Mucosa of descending colon (tissue), 3 donors: Measurements from ENCODE around the gene MPZL2. TPM values are rescaled to one million over a fixed set of nuclear protein-coding genes. Genes with fewer than 3 reads are reported as not detected.
A peak's percentile ranks its signal among the peaks of the same experiment; 100 is the strongest.

Source experiments
- ATAC-seq: fragments of 200-7000 bp; cut with Tn5 transposase; one replicate; pipeline ENCODE4 v1.9.1; 2020; ENCODE audit warnings: mild to moderate bottlenecking, moderate library complexity
- DNase-seq, 3 donors: peaks; one replicate each; pipeline ENCODE4 v3.0.0-alpha.2; 2020
- H3K36me3 ChIP-seq: fragments of 200-600 bp; one replicate; pipeline ENCODE4 v1.8.0; 2021; ENCODE audit warnings: low read depth, mild to moderate bottlenecking
- H3K4me1 ChIP-seq: fragments of 200-600 bp; one replicate; pipeline ENCODE4 v1.8.0; 2021; ENCODE audit warnings: low read depth, mild to moderate bottlenecking
- H3K4me3 ChIP-seq: fragments of 200-600 bp; one replicate; pipeline ENCODE4 v1.8.0; 2021; ENCODE audit warnings: mild to moderate bottlenecking
- H3K9me3 ChIP-seq: fragments of 200-600 bp; one replicate; pipeline ENCODE4 v1.8.0; 2021; ENCODE audit warnings: mild to moderate bottlenecking
- CTCF ChIP-seq: fragments of 200-600 bp; IDR thresholded peaks from one replicate; pipeline ENCODE4 v1.8.0; 2022; ENCODE audit warnings: antibody characterized with exemption, mild to moderate bottlenecking
- intact Hi-C, 2 donors: fragments of 100-400 bp; cut with DNase I in 1 of 2; cut with micrococcal nuclease in 1 of 2; formaldehyde crosslinking; loops; one replicate each; pipeline versions ENCODE4 v1.11.0 to v1.11.1; 2022; cut with DNase I, micrococcal nuclease
- total RNA-seq, 3 donors: library from RNA; stranded (reverse); fragmentation: NEBNext Ultra II Directional in 2 of 3; extraction: Animal tissue kit (Norgen Biotek cat#: 25700) in 2 of 3; gene quantifications; one replicate each; pipeline versions ENCODE4 v1.2.1 to v1.2.4, GENCODE V29; 2021 to 2023
- donor health status: DM: no; HTN: no; CAD: no; lungs with moderate emphysema.
- donor health status: DM: no; HTN: no; CAD: no.
- donor health status: DM: no; HTN: yes; CAD: no.

Gene MPZL2
- total RNA-seq, 3 donors from 2014 or later = 34.4 to 83.1 (median 72.4) TPM

- ATAC-seq (no peak), DNase-seq (no peak)
- Histone ChIP-seq H3K36me3 (no peaks in the 10 kb centered on the region), H3K9me3 (no peaks in the 10 kb centered on the region), H3K4me1 (peaks cover 18% of the 10 kb centered on the region), H3K4me3 (no peak overlapping the region)
- intact Hi-C loops = no loop called here
- TF ChIP-seq CTCF = no peak
These were observed 11.1 kb upstream of the MPZL2 start for GRCh38 chr11:118275176-118275575.

DNA sequence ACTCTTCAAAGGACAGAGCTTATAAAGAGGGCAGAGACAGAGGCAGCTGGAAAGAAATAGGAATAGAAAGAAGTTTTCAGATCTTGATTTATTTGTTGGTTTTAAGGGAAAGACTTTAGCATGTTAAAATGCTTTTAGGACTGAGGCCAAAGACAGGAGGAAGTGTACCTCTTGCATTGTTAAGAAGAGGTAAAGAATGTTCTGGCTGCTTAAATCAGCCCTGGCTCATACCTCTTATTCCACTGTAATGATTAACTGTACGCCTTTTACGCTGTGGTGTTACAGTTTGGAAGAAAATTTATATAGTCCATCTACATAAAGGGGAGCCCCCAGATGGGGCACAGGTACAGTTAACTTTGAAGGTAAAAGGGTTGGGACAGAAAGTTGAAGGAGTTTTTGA, 10.1 kb upstream of the MPZL2 start:
- intact Hi-C loops = no loop called here
- H3K9me3 ChIP-seq = no peaks in the 10 kb centered on the region
- no peaks in the 10 kb centered on the region for H3K36me3 ChIP-seq
- ATAC-seq (peak; percentile 82), DNase-seq (no peak)
- peaks cover 18% of the 10 kb centered on the region for H3K4me1 ChIP-seq
- no peak overlapping the region for H3K4me3 ChIP-seq
- TF ChIP-seq CTCF = no peak

DNA sequence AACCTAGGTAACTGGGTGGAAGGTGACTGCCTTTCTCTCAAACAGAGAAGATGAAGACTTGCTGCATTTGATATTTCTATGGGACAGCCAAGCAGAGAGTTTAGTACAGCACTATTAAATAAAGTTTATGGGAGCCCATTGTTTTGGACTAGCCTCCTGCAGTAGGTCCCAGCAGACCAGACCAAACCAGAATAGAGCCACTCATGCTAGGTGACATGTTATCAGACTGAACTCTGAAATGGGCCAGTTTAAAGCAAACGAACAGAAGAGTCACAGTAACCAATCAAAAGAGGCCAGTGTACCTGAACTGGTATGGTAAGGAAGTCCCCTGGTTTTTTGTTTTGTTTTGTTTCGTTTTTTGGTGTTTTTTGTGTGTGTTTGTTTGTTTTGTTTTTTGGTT, 7.9 kb upstream of the MPZL2 start:
- Histone ChIP-seq H3K9me3 (no peaks in the 10 kb centered on the region), H3K4me3 (no peak overlapping the region), H3K4me1 (peaks cover 15% of the 10 kb centered on the region), H3K36me3 (no peaks in the 10 kb centered on the region)
- peak; percentile 80 for ATAC-seq
- DNase-seq = no peak
- intact Hi-C loops = no loop called here
- TF ChIP-seq CTCF = no peak

- H3K4me1 ChIP-seq = peaks cover 4% of the 10 kb centered on the region
- no peak for TF ChIP-seq CTCF
These were observed 3.4 kb upstream of the MPZL2 start for GRCh38 chr11:118267486-118267885.

DNA sequence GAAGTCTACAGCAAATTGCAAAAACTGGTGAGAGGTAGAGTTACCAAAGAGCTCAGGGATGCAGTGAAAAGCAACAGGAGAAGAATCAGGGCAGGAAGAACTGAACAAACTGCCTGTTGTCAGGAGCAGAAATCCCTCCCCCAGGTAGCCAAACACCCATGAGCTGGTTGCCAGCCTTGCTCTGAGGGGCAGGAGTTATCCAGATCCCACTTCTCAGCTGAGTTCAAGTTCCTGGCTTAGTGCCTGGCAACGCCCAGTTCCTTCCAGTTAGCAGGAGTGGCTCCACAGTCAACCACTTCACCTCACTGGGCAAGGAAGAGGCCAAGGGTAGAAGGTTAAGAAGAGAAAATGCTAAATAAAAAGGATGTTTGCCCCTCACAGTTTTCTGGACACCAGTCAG, 1.9 kb upstream of the MPZL2 start:
- Histone ChIP-seq H3K36me3 (no peaks in the 10 kb centered on the region), H3K4me3 (no peak overlapping the region), H3K9me3 (no peaks in the 10 kb centered on the region), H3K4me1 (peaks cover 12% of the 10 kb centered on the region)
- intact Hi-C loops = no loop called here
- DNase-seq (peak; percentile 82 to 84 (median 82)), ATAC-seq (peak; percentile 67)
- no peak for TF ChIP-seq CTCF

More at GRCh38 chr11:118267486-118267885, 3.4 kb upstream of the MPZL2 start:
- H3K36me3 ChIP-seq = no peaks in the 10 kb centered on the region
- DNase-seq = no peak
- H3K4me3 ChIP-seq = no peak overlapping the region
- intact Hi-C loops = no loop called here
- ATAC-seq = no peak
- H3K9me3 ChIP-seq = no peaks in the 10 kb centered on the region
